GM10266 (cell line): ENCODE results near the gene FLNB.
A peak's percentile ranks its signal among the peaks of the same experiment; 100 is the strongest.

Experiments used
- DNase-seq: peaks from one replicate; pipeline ENCODE4 v3.0.0; 2012; ENCODE audit errors: extremely low spot score
- TF ChIP-seq, protein P1 (sequence below): IDR thresholded peaks from 2 replicates; pipeline ENCODE4 v1.5.1; 2012; ENCODE audit warnings: mild to moderate bottlenecking, low read depth; ENCODE audit not compliant: control insufficient read depth, insufficient read depth; ENCODE audit errors: missing control alignments

FLNB gene

DNA sequence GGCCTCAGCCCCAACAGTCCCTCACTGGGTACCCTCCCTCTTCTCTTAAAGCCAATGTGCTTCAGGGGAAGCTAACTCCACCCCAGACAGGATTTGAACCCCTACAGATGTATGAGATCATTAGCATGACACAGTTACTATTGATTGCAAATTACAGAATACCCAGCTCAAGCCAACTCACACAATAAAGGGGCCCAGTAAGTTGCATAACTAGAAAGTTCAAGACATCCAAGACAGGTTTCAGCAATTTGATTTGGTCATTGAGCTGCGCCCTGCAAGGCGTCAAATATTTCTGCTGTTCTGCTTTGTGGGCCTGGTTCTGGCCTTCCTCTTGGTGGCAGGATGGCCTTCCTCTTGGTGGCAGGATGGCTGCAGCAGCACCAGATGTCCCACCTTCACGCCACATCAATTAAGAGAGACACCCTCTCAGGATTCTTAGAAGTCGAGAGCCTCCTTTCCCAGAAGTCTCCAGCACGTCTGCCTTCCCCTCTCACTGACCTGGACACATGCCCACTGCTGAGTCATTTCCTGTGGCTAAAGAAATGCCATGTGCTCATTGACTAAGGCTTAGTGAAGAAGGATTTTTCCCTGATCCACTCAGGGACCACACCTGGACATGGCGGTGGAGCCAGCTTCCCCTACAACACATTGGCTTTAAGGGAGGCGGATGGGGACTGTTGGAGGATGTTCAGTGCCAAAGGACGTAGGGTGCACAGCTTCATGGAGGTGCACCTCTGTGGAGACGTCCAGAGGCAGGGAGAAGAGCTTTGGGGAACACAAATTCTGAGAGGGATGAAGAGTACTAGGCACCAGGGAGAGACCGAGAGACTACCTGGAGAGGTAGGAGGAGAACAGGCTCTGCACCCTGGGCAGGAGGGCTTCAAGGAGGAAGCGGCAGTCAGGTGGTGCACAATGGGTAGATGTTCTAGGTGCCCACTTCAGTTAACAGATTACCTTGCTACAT is 153.5 kb downstream of the FLNB start:
- TF ChIP-seq, protein P1, sequence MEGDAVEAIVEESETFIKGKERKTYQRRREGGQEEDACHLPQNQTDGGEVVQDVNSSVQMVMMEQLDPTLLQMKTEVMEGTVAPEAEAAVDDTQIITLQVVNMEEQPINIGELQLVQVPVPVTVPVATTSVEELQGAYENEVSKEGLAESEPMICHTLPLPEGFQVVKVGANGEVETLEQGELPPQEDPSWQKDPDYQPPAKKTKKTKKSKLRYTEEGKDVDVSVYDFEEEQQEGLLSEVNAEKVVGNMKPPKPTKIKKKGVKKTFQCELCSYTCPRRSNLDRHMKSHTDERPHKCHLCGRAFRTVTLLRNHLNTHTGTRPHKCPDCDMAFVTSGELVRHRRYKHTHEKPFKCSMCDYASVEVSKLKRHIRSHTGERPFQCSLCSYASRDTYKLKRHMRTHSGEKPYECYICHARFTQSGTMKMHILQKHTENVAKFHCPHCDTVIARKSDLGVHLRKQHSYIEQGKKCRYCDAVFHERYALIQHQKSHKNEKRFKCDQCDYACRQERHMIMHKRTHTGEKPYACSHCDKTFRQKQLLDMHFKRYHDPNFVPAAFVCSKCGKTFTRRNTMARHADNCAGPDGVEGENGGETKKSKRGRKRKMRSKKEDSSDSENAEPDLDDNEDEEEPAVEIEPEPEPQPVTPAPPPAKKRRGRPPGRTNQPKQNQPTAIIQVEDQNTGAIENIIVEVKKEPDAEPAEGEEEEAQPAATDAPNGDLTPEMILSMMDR: no peak
- no peak for DNase-seq

DNA sequence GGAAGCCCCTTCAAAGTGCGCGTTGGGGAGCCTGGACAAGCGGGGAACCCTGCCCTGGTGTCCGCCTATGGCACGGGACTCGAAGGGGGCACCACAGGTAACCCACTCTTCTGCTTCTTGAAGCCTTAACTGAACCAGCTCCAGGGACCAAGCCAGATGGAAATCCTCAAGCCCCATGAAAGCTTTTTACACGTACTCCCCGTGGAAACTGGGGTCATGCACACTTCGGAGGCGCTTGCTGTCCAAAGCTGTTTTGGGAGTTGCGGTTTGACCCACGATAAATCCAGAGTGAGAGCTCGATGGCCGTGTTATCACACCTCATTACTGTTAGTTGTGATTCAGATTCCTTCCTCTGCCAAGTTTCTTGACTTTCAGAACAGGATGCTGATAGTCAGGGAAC is 155.0 kb downstream of the FLNB start:
- no peak for DNase-seq
- TF ChIP-seq, protein P1: no peak

DNA sequence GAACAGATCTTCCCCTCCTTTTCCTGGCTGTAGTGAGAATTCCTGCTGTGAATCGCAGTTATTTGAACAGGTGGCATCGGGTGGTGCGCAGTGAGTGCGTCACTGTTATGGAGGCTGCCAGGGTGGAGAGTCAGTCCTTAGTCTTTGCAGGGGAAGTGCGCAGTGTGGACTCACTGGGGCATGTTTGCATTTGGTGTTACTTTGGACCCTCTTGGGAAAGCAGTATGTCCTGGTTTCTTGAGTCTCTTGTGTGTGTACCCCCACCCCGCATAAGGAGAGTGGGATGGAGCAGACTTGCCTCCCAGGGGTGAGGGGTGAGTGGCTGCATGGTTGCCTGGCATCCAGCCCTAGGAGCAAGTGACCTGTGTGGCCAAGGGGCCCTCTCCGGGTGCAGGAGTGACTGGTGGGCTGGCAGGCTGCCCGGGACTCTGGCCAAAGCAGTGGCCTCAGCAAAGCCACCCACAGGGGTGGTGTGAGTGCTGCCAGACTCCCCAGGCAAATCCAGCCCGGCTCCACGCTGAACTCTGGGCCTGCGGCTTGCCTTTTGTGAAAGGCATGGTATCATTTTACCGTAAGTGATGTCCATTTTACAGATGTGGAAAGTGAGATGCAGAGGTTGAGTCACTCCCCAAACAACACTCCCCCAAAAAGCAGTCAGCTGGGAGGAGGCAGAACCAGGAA is 156.1 kb downstream of the FLNB start:
- DNase-seq: no peak

DNA sequence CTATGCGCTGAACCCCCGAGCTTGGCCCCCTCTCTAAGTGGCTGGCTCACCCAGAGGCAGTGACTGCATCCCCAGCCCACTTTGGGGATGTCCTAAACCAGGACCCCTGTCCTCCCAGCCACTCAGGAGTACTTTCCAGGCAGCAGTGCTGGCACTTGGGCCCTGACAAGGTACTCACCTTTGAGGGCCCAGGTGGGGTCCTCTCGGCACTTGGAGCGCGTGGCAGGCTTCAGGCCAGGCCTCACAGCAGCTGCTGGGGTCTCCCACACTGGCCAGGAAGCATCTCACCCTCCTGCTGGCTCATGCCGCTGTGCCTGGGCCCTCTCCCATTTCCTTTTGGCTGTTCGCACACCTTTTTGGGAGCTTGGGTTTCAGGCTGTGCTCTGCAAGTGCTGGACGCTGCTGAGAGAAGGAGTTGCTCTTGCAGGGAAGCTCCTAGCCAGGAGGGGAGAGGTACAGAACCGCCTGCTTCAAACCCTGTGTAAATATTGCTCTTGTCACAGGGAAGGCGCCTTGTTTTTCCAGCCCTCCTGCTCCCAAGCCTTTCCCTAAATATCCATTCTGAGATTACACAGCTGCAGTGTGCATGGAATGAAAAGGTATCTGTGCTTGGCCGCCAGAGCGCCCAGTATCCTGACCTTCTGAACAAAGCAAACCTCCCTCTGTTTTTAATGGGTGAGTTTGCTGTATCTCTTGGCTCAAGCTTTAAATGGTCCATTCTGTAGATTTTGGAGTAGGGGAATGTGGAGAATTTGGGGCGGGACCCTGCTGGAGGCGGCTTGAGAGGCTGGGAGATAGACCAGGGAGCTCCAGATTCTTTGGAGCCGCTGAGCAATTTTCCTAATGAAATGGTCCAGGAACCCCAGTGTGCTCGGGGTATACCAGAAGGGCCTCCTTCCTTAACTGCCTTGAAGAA is 156.9 kb downstream of the FLNB start:
- TF ChIP-seq, protein P1: no peak
- no peak for DNase-seq

More for the DNA sequence above, 156.1 kb downstream of the FLNB start:
- TF ChIP-seq, protein P1: no peak

DNA sequence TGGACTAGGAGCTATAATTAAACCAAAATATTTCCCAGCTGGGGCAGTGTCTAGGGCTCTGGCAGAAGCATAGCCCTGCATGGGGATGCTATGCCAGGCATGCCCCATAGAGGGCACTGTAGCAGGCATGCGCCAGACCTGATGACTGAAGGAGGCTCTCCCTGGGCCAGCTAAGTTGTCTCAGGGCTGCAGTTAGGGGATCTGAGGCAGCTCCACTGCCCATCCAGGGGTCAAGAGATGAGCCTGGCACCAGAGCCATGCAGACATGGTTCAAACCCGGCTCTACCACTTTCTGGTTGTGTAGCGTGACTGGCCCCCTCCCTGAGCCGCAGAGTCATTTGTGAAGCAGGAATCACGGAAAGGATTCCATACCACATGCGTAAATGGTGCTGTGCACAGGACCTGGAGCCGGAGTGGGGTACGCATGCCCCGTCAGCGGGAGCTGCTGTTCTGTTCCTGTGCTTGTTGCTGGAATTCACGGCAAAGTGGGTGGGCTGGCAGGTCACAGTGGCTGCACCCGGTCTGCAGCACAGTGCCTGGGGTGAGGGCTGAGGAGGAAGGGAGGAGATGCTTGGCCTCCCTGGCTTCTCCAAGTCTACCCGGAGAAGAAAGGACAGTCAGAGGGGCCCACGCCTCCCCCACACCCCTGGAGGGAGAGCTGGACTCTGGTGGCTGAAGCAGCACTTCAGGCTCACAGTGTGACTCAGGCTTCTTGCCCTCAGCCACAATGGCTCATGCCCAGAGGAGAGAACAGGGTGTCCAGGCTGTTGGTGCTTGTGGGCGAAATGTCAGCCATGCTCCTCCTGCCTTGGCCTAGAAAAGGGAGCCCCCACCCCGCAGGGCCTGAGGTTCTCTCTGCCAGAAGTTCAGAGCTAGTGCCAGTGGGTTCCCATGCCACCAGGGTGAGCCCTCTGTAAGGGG is 159.5 kb downstream of the FLNB start:
- peak; percentile 80 for DNase-seq
- TF ChIP-seq, protein P1: peak; percentile 90

DNA sequence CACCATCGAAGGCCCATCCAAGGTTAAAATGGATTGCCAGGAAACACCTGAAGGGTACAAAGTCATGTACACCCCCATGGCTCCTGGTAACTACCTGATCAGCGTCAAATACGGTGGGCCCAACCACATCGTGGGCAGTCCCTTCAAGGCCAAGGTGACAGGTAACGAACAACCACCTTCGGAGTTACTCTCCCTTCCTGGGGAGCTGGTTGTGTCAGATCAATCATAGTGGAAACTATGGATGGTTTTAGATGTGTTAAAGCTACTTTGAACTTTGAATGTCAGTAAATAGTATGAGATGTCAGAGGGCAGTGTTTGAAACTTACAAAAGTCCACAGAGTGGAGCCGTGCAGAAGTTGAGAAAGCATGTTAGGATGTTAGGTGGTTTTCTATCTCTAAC is 160.3 kb downstream of the FLNB start:
- TF ChIP-seq, protein P1: no peak
- no peak for DNase-seq
